Retina (tissue), 1 donor: ENCODE measurements around the gene SUSD5.
"Not testable (repeated sequence)": the region's sequence is repeated elsewhere in the genome, so short reads cannot be mapped to it uniquely, and the experiment has no call there.

Experiments
- DNase-seq: peaks from one replicate; pipeline ENCODE4 v3.0.0-alpha.2; 2016

The SUSD5 gene

GRCh38 chr3:33146791-33147445 is 71.7 kb downstream of the SUSD5 start:
- no peak for DNase-seq

GRCh38 chr3:33145901-33146580 is 72.6 kb downstream of the SUSD5 start:
- DNase-seq: no peak

GRCh38 chr3:33145221-33145900 is 73.2 kb downstream of the SUSD5 start:
- DNase-seq: no peak

GRCh38 chr3:33144433-33144832 is 74.2 kb downstream of the SUSD5 start:
- DNase-seq: no peak

- no peak for DNase-seq
Observed at GRCh38 chr3:33141006-33141405, 77.6 kb downstream of the SUSD5 start.

DNA sequence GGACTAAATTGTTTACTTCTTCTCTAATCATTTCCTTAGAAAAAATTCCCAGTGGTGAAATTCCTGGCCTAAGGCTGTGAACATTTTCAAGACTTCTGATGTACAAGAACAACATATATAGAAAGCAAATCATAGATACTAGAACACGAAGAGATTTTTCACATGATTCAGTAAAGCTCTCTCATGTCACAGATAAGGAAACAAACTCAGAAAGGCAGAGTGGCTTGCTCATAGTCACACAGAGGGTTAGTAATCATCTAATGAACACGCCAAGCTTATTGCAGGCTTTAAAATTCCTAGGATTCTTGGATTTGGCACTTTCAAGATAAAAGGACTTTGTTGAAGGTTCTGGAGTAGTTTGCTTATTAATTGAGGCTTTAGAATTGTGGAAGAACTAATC is 78.6 kb downstream of the SUSD5 start:
- DNase-seq: no peak

- DNase-seq: not testable (repeated sequence)
Observed at GRCh38 chr3:33139006-33139623, 79.5 kb downstream of the SUSD5 start.

- no peak for DNase-seq
Observed at GRCh38 chr3:33137691-33138090, 80.9 kb downstream of the SUSD5 start.

DNA sequence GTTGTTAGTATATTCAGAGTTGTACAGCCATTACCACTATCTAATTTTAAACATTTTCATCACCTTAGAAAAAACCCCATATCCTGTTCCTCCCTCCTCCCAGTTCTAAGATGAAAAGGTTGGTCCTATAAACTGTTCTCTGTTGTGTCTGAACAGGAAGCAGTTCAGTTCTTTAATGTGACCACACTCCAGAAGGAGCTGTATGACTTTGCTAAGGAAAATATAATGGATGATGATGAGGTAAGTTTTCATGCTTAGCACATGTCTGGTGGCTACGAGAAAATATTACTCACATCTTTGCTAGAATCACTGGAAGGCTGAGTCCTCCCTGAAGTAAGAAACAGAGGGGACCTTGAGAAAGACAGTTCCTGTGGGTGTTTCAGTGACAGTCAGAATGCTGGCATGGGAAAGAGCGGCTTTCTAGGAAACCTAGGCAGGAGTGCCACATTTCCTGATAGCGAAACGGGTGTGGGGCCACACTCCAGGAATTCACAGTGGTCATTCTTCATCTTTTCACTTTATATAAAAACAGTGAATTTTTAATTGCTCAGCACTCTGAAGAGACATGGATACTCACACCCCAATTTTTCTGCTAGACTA is 84.5 kb downstream of the SUSD5 start:
- no peak for DNase-seq

DNA sequence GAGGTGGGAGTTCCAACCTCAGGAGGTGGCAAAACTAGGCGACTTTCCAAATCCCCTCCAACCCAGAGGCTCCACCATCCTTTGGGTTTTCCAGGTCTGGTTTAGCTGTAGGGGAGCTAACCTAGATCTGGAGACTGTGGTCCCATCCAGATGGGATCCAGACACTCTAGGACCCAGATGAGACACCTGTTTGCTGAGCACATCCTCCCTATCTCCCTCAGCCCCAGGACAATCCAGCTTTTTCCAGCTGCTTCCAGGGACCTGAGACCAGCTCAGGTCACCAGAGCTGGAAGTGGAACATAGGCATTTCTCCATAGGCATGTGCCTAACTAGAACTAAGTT is 86.6 kb downstream of the SUSD5 start:
- peak; percentile 28 for DNase-seq

DNA sequence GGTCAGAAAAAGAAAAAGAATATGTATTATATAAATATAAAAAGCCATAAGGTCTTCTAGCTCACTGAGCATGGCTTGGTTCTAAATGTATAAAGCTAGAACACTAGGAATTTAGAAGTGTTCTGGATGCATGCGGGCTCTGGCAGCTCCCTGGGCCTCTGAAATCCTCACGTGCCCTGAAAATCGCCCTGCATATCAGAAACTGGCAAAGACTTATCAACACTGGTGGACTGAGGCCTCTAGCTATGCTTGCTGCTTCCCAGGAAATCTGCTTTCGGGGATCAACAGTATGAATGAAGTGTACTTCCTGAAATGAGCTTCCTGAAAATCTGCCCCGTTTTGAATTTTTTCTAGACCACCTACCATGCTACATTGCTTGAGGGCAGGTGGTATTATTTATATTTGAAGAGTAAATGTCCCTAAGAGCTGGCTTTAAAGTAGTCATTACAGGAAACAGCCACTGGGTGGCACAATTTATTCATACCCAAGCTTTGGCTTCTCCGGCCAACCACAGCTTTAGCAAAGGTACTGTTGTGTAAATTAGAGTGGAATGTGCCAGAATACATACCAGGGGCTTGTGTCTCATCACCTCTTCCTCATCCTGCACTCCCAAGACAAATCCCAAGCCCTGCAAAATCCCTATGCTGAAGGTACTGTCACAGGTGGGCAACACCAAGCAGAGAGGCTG is 87.1 kb downstream of the SUSD5 start:
- DNase-seq: peak; percentile 67

DNA sequence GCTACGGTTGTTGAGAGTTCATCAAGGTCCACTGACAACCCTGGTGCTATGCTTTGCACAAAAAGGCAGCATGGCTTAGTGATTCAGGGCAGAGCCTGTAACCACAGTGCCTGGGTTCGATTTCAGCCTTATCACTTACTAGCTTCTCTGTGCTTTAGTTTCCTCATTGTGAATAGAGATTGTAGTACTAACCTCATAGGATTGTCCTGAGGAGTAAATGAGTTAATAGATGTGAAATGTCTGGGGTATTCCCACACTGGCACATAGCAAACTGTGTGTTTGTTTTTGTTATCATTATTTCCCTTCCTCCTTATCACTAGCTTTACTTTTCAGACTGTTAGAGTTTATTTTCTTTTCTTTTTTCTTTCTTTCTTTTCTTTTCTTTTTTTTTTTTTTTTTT is 88.5 kb downstream of the SUSD5 start:
- no peak for DNase-seq

DNA sequence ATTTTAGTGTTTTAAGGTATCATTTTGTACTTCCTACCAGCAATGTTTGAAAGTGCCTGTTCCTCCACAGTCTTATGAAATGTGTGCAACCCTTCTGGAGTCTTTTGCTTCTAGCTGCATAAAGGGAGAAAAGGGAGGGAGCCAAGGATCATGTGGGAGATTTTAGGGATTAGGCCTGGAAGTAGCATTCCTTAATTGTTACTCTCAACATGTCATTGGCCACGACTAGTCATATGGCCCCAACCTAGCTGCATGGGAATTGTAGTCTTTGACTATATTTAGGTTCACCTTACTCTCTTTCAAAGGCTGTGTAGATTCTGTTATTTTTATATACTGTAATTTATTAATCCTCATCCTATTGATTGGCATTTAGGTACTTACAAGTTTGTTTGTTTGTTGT is 89.9 kb downstream of the SUSD5 start:
- no peak for DNase-seq

- DNase-seq: no peak
Observed at GRCh38 chr3:33125840-33126239, 92.8 kb downstream of the SUSD5 start.

DNA sequence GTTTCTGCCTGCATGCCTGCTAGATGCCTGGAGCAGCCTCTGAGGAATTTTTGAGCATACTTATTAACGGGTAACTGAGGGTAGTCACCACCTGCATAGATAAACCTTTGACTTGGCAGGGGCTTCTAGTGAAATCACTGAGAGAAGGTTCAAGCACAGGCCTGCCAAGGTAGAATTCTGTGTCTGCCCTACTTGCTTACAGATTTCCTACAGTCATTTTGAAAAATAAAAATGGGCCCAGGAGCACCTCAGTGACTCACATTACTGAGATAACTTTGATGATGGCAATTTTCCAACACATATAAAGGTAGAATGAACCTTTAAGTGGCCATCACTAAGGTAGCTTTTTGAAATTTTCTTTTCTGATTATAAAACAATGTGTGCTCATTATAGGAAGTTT is 94.0 kb downstream of the SUSD5 start:
- no peak for DNase-seq

DNA sequence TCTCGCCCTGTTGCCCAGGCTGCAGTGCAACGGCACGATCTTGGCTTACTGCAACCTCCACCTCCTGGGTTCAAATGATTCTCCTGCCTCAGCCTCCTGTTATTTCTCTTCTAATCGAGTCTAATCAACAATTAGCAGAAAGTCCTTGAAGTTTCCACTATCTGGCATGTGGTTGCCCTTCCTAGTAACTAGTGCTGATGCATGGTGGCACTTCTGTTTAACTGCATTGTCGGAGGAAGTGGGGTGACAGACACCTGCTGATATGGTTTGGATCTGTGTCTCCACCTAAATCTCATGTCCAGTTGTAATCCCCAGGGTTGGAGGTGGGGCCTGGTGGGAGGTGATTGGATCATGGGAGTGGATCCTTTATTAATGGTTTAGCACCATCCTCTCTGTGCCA is 95.6 kb downstream of the SUSD5 start:
- DNase-seq: no peak

GRCh38 chr3:33119891-33120290 is 98.7 kb downstream of the SUSD5 start:
- no peak for DNase-seq

DNA sequence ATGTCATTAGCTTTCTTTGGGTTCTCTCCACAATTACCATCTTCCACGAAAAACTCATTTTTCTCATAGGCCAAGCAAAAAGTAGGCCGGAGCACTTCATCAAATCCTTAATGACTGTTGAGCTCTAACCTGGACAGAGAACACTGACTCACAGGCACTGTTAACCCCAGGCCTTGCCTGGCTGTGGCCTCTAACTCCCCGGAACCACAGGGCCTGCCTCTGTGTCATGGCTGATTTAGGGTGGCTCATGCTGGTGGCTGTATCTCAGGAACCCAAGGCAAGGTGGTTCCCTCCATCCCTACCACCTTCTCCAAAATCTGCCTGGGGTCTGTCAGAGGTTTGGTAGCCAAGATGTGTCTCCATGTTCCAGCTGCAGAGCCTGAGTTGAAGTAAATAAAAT is 101.1 kb downstream of the SUSD5 start:
- no peak for DNase-seq

DNA sequence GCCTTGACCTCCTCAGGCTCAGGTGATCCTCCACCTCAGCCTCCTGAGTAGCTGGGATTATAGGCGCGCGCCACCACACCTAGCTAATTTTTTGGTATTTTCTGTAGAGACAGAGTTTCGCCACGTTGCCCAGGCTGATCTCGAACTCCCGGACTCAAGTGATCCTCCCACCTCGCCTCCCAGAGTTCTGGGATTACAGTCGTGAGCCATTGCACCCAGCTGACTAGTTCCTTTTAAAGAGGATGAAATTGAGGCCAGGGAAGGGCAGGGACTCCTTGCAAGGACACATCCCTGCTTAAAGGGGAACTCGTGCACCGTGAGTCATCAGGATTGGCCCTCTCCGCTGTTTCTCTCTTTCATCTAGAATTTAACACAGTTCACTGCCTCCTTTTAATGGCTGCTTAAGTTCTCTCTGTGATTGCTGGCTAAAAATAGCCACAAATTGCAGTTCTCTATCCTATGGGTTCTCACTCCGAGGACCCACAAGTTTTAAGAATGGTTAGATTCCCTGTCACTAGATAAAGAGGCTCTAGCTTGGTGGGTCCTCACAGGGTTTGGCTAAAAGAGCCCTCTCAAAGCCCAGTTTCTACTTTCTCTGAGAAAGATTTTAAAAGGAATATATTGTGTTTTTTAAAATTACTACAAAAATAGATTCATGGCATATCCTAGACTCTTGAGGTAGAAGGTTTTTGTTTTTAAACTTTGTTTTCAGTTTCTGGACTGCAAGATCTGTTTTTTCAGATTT is 103.4 kb downstream of the SUSD5 start:
- peak; percentile 72 for DNase-seq

DNA sequence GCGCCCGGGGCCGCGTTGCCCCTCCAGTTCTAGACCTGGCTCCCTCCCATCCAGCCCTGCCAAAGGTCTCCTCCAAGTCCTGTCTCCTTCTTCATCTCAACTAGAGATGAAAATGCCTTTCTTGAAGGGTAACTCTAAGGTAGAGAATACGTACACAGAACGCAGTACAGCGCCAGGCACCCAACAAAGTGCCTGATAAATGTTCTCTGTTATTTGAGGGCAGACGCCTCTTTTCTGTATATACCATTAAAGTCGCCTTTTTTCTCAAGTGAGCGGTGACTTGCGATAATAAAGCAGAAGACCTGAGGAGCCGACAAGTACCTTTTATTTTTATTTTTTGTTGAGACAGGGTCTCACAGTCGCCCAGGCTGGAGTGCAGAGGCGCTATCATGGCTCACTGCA is 104.0 kb downstream of the SUSD5 start:
- peak; percentile 57 for DNase-seq

GRCh38 chr3:33113772-33114621 is 104.6 kb downstream of the SUSD5 start, which contains the start of gene CRTAP:
Gene CRTAP (plus strand): TSS chr3:33114014. CDS start chr3:33114078, 64 bp downstream.
- peak; percentile 92 for DNase-seq
